GM19328 (cell line): Measurements from ENCODE around the gene ENOX1.

Experiments used
- ATAC-seq: cut with Tn5 transposase; IDR thresholded peaks from one replicate; pipeline ENCODE4 v1.9.1; 2021; ENCODE audit warnings: mild to moderate bottlenecking, moderate library complexity; ENCODE audit not compliant: unreplicated experiment

The ENOX1 gene

DNA sequence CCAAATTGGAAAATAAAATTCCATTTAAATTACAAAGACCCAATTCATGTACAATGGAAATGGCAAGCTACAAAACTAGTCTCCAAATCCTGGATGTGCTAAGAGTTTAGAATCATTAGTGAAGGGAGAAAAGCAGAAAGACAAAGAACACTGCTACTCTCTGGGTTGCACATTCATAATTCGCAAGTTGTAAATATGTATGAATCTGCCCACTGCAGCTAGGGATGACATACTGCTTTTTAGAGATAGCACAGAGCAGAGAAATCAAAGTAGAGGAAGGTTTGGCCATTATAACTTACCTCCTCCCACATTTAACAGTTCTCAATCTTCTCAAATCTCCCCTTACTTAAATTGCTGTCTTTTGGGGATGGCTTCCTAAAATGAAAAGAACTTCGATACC lies 231.1 kb downstream of the ENOX1 start:
- ATAC-seq, result no peak

DNA sequence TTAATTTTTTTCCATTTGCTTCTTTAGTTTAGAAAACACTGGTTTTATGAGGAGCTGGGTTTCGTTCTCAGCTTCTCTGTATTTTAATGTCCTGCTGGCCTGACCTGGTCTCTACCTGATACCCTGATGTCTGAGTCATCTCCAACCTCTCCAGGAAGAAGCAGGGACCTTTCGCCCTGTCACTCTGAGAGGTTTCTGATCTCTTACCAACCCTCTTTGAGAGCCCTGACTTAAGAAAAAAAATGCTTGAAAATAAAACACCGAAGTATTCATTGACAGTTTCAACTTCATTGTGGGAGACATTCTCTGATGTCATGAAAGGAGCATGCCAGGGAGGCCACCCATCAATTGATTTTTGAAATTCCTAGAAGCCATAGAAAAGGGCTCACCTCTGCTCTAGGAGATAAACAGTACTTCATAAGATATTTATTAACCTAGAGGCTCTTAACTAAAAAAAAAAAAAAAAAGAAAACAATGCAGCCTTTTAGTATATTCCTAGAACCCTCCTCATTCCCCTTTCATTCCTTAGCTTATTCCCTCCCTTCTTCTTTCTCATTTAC lies 234.8 kb downstream of the ENOX1 start:
- ATAC-seq, result no peak

DNA sequence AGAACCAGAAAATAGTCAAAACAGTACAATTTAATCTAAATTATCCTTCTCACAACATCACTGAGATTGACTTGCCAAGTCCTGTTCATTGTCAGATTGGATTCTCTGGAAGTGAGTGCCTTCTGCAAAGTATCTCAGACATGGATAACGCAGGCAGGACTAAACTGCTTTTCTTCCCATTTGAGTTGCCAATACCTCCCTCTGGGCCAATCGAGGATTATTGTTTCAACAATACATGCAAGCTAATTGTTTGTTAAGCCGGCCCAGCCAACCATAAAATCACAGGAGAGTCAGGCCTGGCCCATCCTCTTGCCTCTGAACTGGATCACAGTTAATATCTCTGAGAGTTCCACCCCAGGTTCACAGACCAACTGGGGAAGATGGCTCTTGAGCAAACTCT lies 240.0 kb downstream of the ENOX1 start:
- no peak for ATAC-seq

DNA sequence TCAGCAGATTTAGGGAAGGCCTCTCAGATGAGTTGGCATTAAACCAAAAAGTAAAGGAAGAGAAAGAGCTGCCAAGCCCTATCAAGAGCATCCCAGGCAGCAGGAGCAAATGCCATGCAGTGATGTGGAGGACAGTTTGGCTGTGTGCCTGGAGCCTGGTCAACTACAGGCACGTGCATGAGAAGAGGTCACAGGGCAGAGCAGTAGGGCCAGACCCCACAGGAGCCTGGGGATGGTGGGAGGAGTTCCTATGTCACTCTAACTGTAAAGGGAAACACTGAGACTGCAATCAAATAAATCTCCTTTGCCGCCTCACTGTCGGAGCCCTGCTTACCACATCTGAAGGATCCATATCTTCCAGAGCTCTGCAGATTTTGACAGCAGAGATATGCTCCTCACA lies 240.5 kb downstream of the ENOX1 start:
- ATAC-seq, result no peak

DNA sequence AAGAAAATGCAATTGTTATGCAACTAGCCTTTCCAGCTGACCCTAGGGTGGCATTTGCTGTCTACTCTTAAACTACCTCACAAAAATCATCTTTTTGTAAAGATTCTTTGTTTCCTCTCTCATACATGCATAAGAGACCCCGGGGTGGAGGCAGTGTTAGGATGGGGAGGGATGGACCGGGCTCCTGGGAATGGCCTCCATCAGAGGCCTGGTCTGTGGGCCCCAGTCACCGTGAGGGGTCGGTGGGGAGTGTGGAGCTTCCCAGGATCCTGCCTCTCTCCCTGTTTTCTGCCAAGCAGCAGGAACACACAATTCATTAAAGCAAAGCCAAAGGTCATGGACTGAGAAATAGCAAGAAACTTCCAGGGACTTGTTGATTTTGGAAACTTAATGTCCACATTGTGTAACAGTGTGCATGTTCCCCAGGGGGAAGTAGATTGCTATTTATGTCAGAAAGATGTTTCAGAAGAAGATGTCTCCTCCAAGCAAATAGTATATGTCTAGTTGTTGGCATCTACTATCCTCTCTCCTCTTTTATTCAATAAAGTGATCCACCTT lies 241.4 kb downstream of the ENOX1 start:
- no peak for ATAC-seq

DNA sequence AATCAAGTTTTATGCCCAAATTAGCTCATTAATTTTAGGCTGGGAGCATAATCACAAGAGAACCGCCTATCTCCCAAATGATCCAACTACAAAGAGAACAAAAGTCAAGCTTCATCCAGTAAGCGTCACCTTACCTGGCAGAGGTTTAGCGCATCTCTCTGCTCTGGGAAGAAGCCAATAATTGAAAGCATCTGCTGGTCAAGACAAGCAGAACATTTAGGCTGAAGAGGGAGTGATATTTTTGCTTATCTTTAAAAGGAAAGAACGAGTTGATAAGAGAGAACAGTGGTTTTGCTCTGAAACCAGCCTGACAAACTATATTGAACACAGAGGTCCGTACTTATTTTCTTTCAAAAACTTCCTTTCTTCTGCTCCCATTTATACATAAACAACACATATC lies 242.1 kb downstream of the ENOX1 start:
- no peak for ATAC-seq

DNA sequence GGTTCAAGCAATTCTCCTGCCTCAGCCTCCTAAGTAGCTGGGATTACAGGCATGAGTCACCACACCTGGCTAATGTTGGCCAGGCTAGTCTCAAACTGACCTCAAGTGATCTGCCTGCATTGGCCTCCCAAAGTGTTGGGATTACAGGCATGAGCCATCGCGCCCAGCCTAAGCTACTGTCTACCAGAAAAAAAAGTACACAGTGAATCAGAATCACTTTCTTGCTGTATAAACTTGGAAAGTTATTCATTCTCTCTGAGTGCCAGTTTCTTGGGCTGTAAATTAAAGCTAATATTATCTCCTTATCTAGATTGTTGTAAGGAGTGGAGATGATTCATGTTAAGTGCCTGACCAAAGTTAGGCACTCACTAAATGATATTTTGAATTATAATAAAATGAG lies 242.8 kb downstream of the ENOX1 start:
- ATAC-seq, result no peak

DNA sequence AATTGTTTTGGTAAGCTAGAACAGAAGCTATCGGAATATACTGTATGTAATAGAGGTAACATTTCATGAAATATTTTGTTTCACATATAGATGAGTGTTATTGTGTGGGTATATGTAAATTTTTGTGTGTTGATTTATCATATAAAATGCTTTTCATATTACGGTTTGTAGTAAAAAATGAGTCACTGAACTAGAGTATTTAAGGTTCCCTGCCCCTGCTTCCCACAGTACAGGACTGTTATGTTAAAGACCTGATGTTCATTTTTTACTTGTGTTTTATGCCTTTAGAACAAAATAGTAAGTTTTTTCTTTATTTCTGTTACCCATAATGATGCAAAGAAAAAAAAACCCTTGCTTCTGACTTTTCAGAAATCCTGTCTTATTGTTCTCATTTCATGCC lies 243.4 kb downstream of the ENOX1 start:
- ATAC-seq, result no peak

DNA sequence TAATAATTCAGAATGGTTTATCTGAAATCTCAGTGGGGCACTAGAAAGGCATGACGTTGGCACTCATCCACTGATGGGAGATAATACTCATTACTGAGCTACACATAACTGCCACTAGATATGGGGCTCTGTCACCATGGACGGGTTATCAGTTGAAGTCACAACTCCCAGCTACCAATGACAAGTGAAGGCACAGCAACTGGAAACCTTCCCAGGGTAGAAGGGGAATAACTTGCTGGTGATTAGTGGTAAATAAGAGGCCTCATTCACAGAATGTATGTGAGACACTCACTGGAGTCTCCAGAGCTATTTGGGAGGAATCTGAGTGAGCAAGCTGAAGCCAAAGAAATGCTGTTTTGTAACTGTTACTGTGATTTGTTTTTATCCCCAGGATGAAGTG lies 249.6 kb downstream of the ENOX1 start:
- ATAC-seq, result no peak

DNA sequence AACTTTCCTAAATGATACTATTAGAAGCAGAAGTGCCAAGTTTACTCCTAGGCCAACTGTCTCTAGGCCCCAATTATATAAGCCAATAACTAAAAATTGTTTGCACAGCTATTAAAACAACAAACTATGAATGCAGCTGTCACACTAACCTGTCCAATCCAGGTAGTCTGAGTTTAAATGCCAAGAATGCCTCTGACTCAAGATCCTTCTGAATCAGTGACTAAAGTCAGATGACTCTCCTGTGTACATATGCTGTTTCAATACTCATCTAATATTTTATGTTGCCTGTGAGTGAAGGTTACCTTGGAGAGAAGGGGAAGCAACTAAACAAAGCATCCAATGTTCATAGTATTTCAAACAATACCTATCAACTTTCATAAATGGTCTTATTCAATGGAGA lies 257.0 kb downstream of the ENOX1 start:
- ATAC-seq, result no peak

DNA sequence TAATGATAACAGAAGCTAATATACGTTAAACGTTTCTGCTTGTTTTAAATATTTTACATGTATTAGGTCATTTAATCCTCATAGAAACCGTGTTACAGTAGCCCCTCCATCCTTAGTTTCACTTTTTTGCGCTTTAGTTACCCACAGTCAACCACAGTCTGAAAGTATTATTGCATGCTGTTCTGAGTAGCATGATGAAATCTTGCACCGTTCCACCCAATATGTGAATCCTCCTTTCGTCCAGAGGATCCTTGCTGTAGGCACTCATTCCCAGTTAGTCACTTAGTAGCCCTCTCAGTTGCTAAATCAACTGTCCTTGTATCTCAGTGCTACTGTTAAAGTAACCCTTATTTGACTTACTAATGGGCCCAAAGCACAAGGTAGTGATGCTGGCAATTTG lies 257.8 kb downstream of the ENOX1 start:
- ATAC-seq, result no peak

DNA sequence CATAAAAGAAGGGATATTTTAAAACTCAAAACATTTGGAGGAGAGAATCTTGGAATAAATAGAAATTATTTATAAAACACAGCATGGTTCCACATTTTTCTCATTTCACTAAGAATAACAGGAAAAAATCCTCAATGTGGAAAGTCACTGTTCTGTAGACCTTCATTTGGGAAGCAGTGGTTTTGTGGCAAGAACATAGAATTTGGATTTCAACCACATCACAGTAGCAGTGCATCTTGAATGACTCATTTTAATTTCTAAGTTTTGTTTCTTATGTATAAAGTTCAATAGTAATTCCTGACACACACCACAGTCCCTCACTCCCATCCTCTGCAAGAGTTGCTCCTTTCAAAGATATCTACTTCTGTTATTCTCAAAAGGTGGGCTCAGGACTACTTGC lies 264.0 kb downstream of the ENOX1 start:
- ATAC-seq, result no peak

DNA sequence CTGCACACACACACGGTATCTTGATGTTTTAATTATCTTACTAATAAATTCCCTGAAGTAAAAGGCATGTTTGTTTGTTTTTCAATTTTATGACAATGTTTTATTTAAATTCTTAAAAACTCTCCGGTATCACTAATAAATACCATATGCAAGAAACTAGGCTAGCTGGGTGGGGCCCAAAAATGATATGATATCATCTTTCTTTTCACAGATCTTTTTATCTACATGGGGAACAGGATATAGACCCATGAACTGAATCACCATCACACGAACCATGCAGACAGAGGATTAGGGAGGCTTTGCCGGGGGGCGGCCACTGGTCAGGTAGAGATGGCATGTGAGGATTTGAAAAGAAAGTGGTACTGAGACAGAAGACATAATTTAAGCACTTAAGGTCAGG lies 266.4 kb downstream of the ENOX1 start:
- ATAC-seq, result no peak

DNA sequence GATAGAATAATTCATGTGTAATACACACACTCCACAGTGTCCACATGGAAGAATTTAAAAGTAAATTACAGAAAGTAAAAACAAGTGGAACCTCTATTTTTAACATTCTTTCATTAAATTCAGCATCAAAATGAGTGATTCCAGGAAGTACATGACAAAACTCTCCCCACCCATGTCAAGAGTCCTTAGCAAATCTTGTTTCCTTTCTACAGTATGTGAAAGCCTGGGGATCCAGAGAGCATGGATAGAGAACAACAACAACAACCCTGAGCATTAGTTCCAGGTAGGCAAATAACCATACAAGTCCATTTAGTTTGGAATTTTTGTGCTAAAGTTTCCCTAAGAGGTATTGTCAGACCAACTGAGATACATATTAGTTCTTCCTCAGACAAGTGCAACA lies 267.9 kb downstream of the ENOX1 start:
- ATAC-seq, result no peak

DNA sequence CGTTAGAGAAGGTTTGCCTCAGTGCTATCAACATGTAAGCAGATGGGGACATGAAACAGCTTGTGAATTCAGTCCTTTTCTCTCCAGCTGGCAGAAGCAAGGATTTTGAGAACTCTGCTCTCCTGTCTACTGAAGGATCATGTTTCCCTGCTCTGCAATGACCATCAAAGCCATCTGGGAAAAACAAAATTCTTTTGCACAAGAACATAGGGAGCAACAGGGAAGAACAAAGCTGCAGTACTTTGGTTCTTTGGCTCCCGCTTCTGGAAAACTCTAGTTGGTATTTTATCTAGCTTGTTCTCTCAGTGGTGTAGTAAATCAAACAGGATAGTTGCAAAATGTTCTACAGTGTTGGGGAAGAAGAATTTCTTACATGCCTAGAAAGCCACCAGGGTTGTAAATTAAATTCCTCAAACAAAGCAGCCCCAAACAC lies 270.4 kb downstream of the ENOX1 start:
- no peak for ATAC-seq

DNA sequence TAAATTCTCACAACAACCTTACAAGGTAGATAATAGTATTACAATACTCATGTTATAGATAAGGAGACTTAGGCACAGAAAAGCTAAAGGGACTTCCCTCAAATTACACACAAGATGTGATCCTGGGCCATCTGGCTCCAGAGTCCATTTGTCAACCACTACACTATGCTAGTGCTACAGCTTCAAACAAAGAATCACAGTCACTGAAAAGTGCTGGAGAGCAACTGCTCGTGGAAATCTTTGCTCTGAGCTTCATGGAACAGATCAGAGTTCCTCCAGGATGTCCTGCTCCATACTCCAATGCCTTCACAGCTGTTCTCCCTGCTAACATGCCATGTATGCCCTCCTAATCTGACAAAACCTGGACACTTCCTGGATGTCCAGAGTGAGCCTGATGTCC lies 271.2 kb downstream of the ENOX1 start:
- no peak for ATAC-seq

DNA sequence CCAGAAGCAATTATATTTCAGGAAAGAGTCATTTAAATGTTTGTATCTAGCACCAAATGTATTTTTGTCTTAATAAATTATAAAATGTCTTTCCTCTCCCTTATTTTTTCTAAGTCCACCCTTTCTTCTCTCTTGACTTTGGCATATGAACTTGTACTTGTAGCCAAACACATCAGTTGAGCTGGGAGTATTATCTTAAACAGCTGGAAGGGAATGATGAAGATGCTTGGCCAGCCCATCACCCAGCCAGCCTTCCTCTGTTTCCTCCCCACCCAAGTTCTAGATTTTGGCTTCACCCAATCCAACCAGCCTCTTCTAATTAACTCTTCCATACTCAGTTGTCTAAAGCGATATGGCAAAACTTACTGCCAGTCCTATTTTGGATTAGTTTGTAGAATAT lies 272.5 kb downstream of the ENOX1 start:
- no peak for ATAC-seq

DNA sequence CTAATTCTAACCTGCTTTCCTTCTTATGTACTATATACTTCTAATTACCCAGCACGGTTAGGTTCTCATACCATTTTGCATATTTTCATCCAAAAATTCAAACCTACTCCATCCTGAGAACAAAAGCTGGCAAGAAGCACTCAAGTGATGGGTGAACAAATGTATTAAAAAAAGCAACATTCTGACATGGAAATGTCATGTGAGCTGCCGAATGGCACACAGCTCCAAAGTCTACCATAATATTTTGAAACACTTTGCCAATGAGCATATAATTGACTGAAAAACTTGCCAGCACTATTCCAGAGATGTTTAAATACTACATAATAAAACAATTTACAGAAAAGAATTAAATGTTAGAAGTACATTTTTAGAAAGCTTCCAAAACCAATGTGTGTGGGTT lies 274.6 kb downstream of the ENOX1 start:
- ATAC-seq, result no peak

DNA sequence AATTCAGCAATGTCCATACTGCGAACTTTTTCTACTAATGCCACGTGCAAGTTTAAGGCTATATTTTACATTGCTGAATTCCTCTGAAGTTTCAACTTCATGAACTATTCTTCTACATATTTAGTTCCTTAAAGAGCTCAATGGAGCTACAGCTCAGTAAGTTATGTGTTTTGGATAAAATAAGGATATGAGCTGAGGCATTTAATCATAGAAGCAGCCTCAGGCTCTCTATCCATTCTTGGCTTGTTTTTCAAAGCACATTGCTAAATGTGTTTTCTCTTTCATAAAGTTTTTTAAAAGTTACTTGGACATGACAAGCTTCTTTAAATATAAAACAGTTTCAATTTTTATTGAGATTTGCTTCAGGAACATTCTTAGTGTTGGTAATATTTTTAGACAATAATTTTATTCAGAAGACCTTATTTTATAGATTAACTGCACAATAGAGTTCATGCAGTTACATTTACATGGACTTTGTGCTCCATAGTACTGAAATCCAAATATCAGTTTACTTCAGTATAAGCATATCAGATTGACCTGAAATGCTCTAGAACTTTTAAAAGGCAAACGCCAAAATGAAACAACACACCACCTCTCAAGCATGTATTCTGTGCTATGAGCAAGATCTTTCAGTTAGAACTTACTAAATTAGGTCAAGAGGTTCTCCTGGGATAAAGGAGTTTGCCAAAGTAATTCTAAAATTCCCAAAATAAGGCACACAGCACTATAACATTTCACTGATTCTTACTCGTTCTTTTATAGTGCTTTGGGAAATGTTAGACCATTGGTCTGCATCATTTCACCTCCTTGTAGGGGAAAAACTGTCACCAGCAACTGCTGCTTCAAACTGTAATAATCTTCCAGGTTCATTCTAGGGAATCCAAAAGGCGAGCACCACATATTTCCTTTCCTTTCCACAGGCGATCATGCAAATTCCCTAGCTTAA lies 275.5 kb downstream of the ENOX1 start:
- ATAC-seq, result no peak

DNA sequence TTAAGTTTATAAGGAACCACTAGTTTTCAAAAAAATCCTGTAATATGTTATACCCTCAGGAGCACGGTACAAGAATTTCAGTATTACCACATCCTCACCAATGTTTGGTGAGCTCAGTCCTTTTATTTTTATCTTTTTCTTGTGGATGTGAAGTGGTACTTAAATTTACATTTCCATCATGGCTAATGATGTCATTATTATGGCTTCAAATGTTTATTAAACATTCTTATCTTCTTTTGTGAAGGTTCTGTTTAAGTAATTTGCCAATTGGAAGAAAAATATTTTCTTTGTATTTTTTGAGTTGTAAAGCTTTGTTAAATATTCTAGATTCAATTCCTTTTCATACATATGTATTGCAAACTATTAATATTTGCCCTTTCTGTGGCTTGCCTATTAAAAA lies 291.0 kb downstream of the ENOX1 start:
- ATAC-seq, result no peak

DNA sequence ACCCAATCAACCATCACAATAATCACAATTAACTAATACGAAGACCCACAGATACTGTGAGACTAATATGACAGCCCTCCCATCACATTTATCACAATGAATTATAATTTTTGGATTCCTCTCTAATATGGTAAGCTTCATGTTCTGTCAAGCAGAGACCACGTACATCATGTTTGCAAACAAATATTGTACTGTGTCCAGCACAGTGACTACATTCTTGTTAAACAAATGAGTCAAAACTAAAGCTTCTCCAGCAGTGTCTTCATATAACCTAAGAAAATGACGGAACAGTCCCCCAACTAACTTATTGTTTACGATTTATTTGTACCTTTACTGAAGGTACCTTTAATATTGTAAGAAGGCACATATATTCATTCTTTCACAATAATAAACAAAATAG lies 292.6 kb downstream of the ENOX1 start:
- no peak for ATAC-seq

DNA sequence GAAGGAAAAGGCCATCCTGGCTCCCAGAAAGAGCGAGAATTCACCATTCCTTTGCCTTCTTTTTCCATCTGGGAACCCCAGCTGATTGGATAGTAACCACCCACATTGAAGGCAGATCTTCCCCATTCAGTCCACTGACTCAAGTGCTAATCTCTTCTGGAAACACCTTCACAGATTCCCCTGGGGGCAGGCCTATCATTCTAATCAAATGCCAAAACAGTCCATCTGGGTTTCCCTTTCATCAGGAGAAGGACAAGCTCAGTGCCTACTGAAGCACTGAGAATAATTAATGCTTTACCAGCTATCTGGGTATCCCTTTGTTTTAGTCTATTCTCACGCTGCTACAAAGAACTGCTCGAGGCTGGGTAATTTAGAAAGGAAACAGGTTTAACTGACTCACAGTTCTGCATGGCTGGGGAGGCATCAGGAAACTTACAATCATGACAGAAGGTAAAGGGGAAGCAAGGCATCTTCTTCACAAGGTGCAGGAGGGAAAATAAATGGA lies 293.2 kb downstream of the ENOX1 start:
- no peak for ATAC-seq
